ENCODE measurements around the gene IGFBP1. TPM values are rescaled to one million over a fixed set of nuclear protein-coding genes. Genes with fewer than 3 reads are reported as not detected.

IGFBP1 gene
- total and polyA plus RNA-seq, 2 of the 13 experiments (the other 11 are each of a cell fraction or from before 2014, with no cell fraction given): 5.4 to 885 TPM

GRCh38 chr7:45892407-45893035, 4.2 kb downstream of the IGFBP1 start (continued):
- TF ChIP-seq, protein P1, sequence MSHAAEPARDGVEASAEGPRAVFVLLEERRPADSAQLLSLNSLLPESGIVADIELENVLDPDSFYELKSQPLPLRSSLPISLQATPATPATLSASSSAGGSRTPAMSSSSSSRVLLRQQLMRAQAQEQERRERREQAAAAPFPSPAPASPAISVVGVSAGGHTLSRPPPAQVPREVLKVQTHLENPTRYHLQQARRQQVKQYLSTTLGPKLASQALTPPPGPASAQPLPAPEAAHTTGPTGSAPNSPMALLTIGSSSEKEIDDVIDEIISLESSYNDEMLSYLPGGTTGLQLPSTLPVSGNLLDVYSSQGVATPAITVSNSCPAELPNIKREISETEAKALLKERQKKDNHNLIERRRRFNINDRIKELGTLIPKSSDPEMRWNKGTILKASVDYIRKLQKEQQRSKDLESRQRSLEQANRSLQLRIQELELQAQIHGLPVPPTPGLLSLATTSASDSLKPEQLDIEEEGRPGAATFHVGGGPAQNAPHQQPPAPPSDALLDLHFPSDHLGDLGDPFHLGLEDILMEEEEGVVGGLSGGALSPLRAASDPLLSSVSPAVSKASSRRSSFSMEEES (CRISPR knock-in tag; IDR thresholded peaks at IDR 0.05): no peak; the same call in 1 of the 2 replicates
- no peak for TF ChIP-seq TCF12 (IDR thresholded peaks at IDR 0.05)
- TF ChIP-seq TCF12 (CRISPR knock-in tag; IDR thresholded peaks at IDR 0.05): no peak
- TF ChIP-seq GMEB1 (CRISPR knock-in tag; IDR thresholded peaks at IDR 0.05; ENCODE audit: borderline replicate concordance): no peak
- no peak; the same call in 1 of the 2 replicates for TF ChIP-seq GFI1 (CRISPR knock-in tag; IDR thresholded peaks at IDR 0.05; ENCODE audit: borderline replicate concordance)
- TF ChIP-seq ZNF143 (CRISPR knock-in tag; IDR thresholded peaks at IDR 0.05): 0 out of 2 replicates have a peak, but pooled peaks have one; percentile 30
- TF ChIP-seq CREM (IDR thresholded peaks at IDR 0.05): no peak
- TF ChIP-seq CREM (CRISPR knock-in tag; IDR thresholded peaks at IDR 0.05): no peak
- no peak for TF ChIP-seq MTF2 (CRISPR knock-in tag; IDR thresholded peaks at IDR 0.05; ENCODE audit: borderline replicate concordance)
- TF ChIP-seq, protein P2, sequence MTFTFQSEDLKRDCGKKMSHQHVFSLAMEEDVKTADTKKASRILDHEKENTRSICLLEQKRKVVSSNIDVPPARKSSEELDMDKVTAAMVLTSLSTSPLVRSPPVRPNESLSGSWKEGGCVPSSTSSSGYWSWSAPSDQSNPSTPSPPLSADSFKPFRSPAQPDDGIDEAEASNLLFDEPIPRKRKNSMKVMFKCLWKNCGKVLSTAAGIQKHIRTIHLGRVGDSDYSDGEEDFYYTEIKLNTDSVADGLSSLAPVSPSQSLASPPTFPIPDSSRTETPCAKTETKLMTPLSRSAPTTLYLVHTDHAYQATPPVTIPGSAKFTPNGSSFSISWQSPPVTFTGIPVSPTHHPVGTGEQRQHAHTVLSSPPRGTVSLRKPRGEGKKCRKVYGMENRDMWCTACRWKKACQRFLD (CRISPR knock-in tag; IDR thresholded peaks at IDR 0.05; ENCODE audit: borderline replicate concordance): no peak
- peak; percentile 58; the same call in 1 of the 2 replicates for TF ChIP-seq ZNF839 (CRISPR knock-in tag; IDR thresholded peaks at IDR 0.05; ENCODE audit: borderline replicate concordance)
- no peak for TF ChIP-seq ZMYM3 (CRISPR knock-in tag; IDR thresholded peaks at IDR 0.05)
- TF ChIP-seq, protein P3, sequence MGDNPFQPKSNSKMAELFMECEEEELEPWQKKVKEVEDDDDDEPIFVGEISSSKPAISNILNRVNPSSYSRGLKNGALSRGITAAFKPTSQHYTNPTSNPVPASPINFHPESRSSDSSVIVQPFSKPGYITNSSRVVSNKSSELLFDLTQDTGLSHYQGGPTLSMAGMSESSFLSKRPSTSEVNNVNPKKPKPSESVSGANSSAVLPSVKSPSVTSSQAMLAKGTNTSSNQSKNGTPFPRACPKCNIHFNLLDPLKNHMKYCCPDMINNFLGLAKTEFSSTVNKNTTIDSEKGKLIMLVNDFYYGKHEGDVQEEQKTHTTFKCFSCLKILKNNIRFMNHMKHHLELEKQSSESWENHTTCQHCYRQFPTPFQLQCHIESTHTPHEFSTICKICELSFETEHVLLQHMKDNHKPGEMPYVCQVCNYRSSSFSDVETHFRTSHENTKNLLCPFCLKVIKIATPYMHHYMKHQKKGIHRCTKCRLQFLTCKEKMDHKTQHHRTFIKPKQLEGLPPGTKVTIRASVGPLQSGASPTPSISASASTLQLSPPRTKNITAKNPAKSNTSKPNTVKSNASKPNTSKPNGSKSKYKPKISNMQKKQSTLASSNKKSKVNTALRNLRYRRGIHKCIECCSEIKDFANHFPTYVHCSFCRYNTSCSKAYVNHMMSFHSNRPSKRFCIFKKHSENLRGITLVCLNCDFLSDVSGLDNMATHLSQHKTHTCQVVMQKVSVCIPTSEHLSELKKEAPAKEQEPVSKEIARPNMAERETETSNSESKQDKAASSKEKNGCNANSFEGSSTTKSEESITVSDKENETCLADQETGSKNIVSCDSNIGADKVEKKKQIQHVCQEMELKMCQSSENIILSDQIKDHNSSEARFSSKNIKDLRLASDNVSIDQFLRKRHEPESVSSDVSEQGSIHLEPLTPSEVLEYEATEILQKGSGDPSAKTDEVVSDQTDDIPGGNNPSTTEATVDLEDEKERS (CRISPR knock-in tag; IDR thresholded peaks at IDR 0.05): no peak
- no peak for TF ChIP-seq SIN3B (IDR thresholded peaks at IDR 0.05; ENCODE audit: low read length)
- no peak for TF ChIP-seq RFX5 (IDR thresholded peaks at IDR 0.05; ENCODE audit: low read depth, low read length)
- no peak for TF ChIP-seq CC2D1A (CRISPR knock-in tag; IDR thresholded peaks at IDR 0.05)
- no peak for TF ChIP-seq ZNF282 (IDR thresholded peaks at IDR 0.05; ENCODE audit: partially characterized antibody)
- TF ChIP-seq KDM6A (CRISPR knock-in tag; IDR thresholded peaks at IDR 0.05; ENCODE audit: low read depth): 0 out of 2 replicates have a peak, but pooled peaks have one; percentile 10
- TF ChIP-seq, protein P4, sequence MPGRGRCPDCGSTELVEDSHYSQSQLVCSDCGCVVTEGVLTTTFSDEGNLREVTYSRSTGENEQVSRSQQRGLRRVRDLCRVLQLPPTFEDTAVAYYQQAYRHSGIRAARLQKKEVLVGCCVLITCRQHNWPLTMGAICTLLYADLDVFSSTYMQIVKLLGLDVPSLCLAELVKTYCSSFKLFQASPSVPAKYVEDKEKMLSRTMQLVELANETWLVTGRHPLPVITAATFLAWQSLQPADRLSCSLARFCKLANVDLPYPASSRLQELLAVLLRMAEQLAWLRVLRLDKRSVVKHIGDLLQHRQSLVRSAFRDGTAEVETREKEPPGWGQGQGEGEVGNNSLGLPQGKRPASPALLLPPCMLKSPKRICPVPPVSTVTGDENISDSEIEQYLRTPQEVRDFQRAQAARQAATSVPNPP (CRISPR knock-in tag; IDR thresholded peaks at IDR 0.05): peak; percentile 38; the same call in 1 of the 2 replicates
- 0 out of 2 replicates have a peak, but pooled peaks have one; percentile 38 for TF ChIP-seq ZNF83 (CRISPR knock-in tag; IDR thresholded peaks at IDR 0.05; ENCODE audit: borderline replicate concordance)
- TF ChIP-seq KDM2A (CRISPR knock-in tag; IDR thresholded peaks at IDR 0.05; ENCODE audit: borderline replicate concordance, low read depth): peak; percentile 71
- no peak for TF ChIP-seq KLF11 (CRISPR knock-in tag; IDR thresholded peaks at IDR 0.05)
- TF ChIP-seq ZNF607 (CRISPR knock-in tag; IDR thresholded peaks at IDR 0.05; ENCODE audit: borderline replicate concordance): peak; percentile 67

All from HepG2 (cell line).